Stimulated activated naive B cell treated with anti-CD40 and anti-IgM and Interleukin-4, amounts not matched to agents 10 μg/mL and 1 μg/mL and 100 μg/mL, for 72 hours (primary cell): ENCODE data around the gene POLE3.

ENCODE experiments used
- ATAC-seq, 2 donors: fragments of 150-1000 bp; cut with Tn5 transposase; replicated peaks; 2 replicates each; pipeline ENCODE4 v1.10.0; 2021; ENCODE audit warnings: moderate library complexity in 1 of 2
- DNase-seq: peaks from one replicate; pipeline ENCODE4 v3.0.0; 2021
- H3K27ac Mint-ChIP-seq: one replicate; pipeline ENCODE4 v1.8.0; 2022; ENCODE audit warnings: mild to moderate bottlenecking, mixed read lengths
- H3K27me3 Mint-ChIP-seq, 2 donors: one replicate each; pipeline ENCODE4 v1.8.0; 2022; ENCODE audit warnings: mixed read lengths in 2 of 2
- H3K36me3 Mint-ChIP-seq, 2 donors: one replicate each; pipeline ENCODE4 v1.8.0; 2022; ENCODE audit warnings: mixed read lengths in 2 of 2, mild to moderate bottlenecking in 1 of 2
- H3K4me1 Mint-ChIP-seq, 2 donors: one replicate each; pipeline ENCODE4 v1.8.0; 2022; ENCODE audit warnings: mixed read lengths in 2 of 2, mild to moderate bottlenecking in 1 of 2
- H3K4me3 Mint-ChIP-seq, 2 donors: one replicate each; pipeline ENCODE4 v1.8.0; 2022; ENCODE audit warnings: mild to moderate bottlenecking in 2 of 2, mixed read lengths in 2 of 2, moderate library complexity in 1 of 2
- H3K9me3 Mint-ChIP-seq, 2 donors: one replicate each; pipeline ENCODE4 v1.8.0; 2022; ENCODE audit warnings: mixed read lengths in 2 of 2, mild to moderate bottlenecking in 1 of 2

Gene POLE3

GRCh38 chr9:113361304-113362018 is 49.0 kb downstream of the POLE3 start:
- no peak for ATAC-seq
- Mint-ChIP-seq H3K27ac (no peak overlapping the region), H3K9me3 (no peaks in the 10 kb centered on the region), H3K27me3 (no peaks in the 10 kb centered on the region), H3K4me3 (no peak overlapping the region), H3K36me3 (peaks cover 0 to under 1% of the 10 kb centered on the region in 2 donors), H3K4me1 (no peaks in the 10 kb centered on the region)
- DNase-seq, result no peak

GRCh38 chr9:113360242-113360842 is 50.1 kb downstream of the POLE3 start:
- Mint-ChIP-seq H3K27ac (no peak overlapping the region), H3K36me3 (peaks cover 0 to 2% of the 10 kb centered on the region in 2 donors), H3K4me1 (no peaks in the 10 kb centered on the region), H3K27me3 (no peaks in the 10 kb centered on the region), H3K4me3 (no peak overlapping the region), H3K9me3 (no peaks in the 10 kb centered on the region)
- DNase-seq (no peak), ATAC-seq (no peak)

GRCh38 chr9:113359385-113359784 is 51.1 kb downstream of the POLE3 start:
- H3K9me3 Mint-ChIP-seq, result no peaks in the 10 kb centered on the region
- H3K27ac Mint-ChIP-seq, result no peak overlapping the region
- H3K4me1 Mint-ChIP-seq, result no peaks in the 10 kb centered on the region
- no peaks in the 10 kb centered on the region for H3K27me3 Mint-ChIP-seq
- DNase-seq (no peak), ATAC-seq (no peak)
- H3K36me3 Mint-ChIP-seq, result peaks cover 0 to 2% of the 10 kb centered on the region in 2 donors
- no peak overlapping the region for H3K4me3 Mint-ChIP-seq
